Measurements from ENCODE around the gene FBXO45.
"Not testable (repeated sequence)": the region's sequence is repeated elsewhere in the genome, so short reads cannot be mapped to it uniquely, and the experiment has no call there.

The FBXO45 gene

GRCh38 chr3:196619223-196619622 lies 50.8 kb downstream of the FBXO45 start:
- ATAC-seq: no peak
- no peak for DNase-seq

GRCh38 chr3:196619627-196620026 lies 51.2 kb downstream of the FBXO45 start:
- ATAC-seq, DNase-seq: not testable (repeated sequence)

DNA sequence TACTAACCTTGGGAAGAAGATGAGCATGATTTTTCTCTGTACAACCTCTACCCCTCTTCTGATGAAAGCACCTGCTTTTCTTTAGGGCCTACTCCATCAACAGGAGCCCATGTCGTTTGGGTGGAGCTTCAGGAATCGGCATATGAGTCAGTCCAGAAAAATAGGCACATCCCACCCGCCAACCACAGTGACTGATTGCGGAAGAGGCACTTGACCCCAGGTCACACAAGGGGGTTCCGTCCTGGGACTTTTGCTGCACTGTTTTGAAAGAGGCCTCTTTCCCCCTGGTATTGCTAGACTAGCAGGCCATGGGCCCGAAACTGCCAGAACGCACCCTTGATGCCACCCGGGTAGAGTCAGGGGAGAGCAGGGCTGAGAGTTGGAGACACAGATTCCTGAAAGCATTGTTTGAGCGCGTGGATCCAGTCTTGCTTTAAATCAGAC lies 51.7 kb downstream of the FBXO45 start:
- ATAC-seq (peak; percentile 50), DNase-seq (peak; percentile 47)

- no peak for DNase-seq
- no peak for ATAC-seq
These were observed 52.2 kb downstream of the FBXO45 start for GRCh38 chr3:196620684-196621083.

DNA sequence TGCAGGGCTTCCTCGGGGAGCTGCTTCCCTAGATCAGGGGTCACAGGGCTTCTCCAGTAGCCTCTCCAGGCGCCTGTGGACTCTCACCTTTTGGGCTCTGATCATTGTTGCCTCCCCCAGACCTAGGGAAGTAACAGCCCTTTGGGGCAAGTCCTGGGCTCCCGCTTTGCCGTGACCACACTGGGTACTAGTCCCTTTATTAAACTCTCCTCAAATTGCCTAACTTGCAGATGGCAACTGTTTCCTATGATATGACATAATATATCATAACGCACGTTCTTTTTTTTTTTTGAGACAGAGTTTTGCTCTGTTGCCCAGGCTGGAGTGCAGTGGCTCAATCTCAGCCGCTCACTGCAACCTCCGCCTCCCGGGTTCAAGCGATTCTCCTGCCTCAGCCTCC lies 53.2 kb downstream of the FBXO45 start:
- no peak for DNase-seq
- ATAC-seq: no peak

DNA sequence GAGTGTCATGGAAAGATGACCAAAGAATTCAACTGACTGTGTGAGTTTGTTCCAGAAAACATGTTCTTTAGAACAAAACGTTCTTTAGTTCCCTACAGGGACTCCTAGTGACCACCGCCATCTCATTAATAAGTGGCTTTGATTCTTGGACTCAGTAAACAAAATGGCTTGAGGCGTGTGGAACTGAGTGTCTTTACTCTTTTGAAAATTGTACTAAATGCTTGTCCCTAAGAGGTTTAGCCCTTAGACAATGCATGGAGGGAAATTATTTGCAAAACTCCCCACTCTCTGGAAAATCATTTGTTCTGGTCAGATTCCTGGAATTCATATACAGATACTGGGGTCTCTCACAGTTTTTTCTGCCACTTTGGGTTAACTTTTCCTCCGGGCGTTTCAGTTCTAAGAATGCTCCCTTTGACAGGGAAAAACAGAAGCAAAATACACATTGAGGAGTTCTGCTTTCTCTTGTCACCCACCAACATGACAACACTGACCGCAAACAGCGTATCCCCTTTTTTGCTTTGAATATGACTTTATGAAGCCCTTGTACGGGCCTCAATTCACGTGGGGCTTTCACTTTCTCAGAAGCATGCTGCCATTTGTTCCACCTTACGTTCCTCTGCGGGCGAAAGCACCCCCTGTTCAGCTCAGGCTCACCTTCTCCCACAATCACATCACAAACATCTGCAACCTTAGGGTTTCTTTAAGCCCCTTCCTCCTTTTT lies 55.8 kb downstream of the FBXO45 start:
- ATAC-seq (peak; percentile 58), DNase-seq (peak; percentile 62)

DNA sequence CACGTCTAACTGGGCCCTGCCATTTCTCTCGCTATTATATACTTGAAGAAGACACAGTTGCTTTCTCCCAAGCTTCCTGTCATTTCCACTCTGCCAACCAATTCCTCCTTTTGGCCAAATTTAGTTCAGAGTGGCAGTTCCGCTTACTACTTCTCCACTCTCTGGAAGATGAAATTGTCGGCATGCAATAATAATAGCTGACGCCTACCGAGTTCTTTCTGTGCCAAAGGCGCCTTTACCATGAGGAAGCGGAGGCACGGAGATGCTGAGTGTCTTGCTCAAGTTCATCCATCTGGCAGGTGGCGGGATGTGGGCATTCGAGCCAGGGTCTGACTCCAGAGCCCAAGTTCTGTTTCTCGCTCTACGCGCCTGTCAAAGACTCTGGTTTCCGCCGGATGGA lies 56.4 kb downstream of the FBXO45 start:
- no peak for ATAC-seq
- DNase-seq: no peak

DNA sequence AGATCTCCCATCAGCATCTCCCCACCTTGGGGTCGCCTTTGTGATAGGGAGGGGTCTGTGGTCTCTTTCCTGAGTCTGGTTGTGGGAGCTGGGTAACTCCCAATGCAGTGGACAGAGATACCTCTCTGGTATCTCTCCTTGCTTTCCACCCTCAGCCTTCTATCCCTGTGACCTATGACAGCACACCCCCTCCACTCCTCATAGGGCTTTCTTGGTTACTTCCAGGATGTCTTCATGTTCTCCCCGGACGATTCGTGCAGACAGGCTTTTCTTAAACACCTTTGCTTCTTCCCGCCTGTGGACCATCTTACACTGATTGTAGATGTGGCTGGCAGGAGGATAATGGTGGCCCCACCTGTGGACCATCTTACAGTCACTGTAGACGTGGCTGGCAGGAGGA lies 56.9 kb downstream of the FBXO45 start:
- ATAC-seq (no peak), DNase-seq (no peak)

DNA sequence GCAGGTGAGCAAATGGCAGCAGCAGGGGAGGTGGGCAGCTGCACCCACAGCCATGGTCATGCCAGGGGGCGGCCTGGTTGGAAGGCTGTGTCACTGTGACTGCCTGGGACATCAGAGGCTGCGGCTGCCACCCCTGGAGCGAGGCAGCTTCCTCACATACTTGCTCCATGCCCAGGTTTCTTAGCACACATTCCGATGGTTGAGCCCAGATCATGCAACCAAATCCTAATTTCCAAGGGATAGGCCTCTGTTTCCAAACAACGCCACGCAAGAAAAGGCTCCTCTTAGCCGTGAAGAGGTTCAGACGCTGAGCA lies 59.4 kb downstream of the FBXO45 start:
- no peak for DNase-seq
- ATAC-seq: no peak

- ATAC-seq (no peak), DNase-seq (no peak)
These were observed 60.8 kb downstream of the FBXO45 start for GRCh38 chr3:196629228-196629627.

GRCh38 chr3:196631682-196632045 lies 63.2 kb downstream of the FBXO45 start:
- DNase-seq: no peak
- peak; percentile 1 for ATAC-seq

DNA sequence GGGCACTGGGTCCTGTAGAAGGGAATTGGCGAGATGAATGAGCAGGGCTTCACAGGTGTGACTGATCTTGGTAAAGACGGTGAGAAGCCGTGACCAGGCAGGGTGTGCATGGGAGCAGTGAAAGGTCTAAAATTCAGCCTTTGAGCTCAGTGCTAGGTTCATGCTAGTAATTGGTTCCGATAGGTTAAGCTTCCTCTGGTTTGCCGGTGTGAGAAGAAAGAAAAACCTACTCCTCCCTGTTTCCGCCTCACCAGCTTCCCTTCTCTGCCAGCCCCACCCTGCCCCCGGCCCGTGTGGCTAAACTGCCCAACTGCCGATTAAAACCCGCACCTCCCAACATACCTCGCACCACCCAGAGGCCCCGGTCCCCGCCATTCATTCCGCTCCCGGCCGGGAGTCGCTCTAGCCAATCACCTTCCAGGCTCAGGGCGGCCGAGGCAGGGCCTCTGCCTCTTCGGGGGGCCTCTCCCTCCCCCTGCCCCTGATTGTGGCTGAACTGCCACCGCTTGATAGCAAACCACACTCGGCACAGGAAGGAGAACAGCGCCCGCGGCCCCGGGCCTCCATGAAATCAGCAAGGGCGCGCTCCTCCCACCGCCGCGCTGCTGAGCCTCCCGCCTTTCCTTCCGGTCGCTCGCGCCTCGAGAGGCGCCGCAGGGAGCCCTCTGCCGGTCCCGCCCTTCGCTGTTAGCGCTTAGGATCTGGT lies 63.7 kb downstream of the FBXO45 start:
- peak; percentile 88 for DNase-seq
- peak; percentile 82 for ATAC-seq

- ATAC-seq (no peak), DNase-seq (no peak)
These were observed 65.2 kb downstream of the FBXO45 start for GRCh38 chr3:196633555-196634151.

DNA sequence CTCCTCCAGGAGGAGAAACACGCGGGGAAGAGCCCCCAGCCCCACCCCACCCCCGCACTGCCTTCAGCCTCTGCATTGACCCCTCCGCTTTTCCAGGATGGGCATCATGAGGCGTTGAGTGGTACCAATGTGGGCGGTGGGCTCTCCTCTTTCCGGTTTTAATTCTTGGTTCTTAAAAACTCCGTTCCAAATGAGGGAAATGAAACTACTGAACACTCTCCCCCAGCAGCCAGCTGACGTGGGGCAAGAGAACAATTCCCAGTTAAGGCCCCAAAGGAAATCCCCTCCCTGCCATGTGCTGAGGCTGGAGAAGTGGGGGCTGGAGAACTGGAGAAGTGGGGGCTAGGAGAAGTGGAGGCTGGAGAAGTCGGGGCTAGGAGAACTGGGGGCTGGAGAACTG lies 65.8 kb downstream of the FBXO45 start:
- DNase-seq (no peak), ATAC-seq (no peak)

- no peak for ATAC-seq
- no peak for DNase-seq
These were observed 66.4 kb downstream of the FBXO45 start for GRCh38 chr3:196634829-196635228.

DNA sequence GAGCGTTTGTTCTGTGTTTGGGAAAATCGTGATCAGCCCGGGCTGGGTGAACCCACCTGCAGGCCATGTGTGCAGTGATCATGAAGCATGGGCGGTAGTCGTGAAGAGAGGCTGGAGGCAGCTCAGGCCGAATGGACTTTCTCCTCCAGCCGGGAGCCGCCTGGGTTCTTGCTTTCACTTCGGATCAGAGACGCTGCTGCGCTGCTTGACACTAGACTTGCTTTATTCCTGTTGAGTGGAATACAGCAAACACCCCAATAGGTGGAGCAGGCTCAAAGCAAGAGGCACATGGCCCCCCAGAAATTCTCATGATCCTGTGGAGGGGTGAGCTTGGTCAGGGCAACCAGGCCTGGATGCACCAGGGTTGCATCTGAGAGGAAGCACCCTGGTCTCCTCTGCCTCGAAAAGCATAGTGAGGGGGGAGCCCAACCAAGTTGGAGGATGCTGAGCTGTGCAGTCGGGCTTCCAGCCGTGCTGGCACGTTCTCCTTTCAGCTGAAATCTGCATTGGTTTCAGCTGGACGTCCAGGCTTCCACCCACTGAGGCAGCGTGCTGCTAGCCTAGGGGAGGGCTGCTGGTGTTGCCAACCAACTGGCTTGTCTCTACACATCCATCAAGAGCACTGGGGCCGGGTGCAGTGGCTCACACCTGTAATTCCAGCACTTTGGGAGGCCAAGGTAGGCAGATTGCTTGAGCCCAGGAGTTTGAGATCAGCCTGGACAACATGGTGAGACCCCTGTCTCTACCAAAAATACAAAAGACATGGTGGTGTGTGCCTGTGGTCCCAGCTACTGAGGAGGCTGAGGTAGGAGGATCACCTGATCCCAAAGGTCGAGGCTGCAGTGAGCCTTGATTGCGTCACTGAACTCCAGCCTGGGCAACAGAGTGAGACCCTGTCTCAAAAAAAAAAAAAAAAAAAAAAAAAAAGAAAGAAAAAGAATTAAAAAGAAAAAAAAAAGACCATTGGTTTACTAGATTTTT lies 68.2 kb downstream of the FBXO45 start:
- ATAC-seq (no peak), DNase-seq (no peak)

- not testable (repeated sequence) for DNase-seq
These were observed 69.5 kb downstream of the FBXO45 start for GRCh38 chr3:196637941-196638340.

More at GRCh38 chr3:196637941-196638340, 69.5 kb downstream of the FBXO45 start:
- not testable (repeated sequence) for ATAC-seq
